Spleen (tissue), 11 donors: ENCODE data around the gene PGGT1B. TPM values are rescaled to one million over a fixed set of nuclear protein-coding genes. Genes with fewer than 3 reads are reported as not detected.
A peak's percentile ranks its signal among the peaks of the same experiment; 100 is the strongest.

Experiments used
- DNase-seq: peaks from one replicate; pipeline ENCODE4 v3.0.0-alpha.2; 2020
- H3K27ac ChIP-seq, 8 donors: fragments of 200-600 bp; sonication (generic) in 7 of 8; 1 replicate in 4 of 8; 2 replicates in 4 of 8; pipeline versions ENCODE4 v1.5.0 to v1.8.0; 2016 to 2021; ENCODE audit warnings: inconsistent platforms in 4 of 8, mild to moderate bottlenecking in 4 of 8, moderate library complexity in 1 of 8
- H3K27me3 ChIP-seq, 7 donors: fragments of 200-600 bp; sonication (generic) in 6 of 7; replicated peaks in 1 of 7; 1 replicate in 4 of 7; 2 replicates in 3 of 7; pipeline versions ENCODE4 v1.5.0 to v1.8.0; 2016 to 2021; ENCODE audit warnings: inconsistent platforms in 3 of 7, mild to moderate bottlenecking in 1 of 7
- H3K36me3 ChIP-seq, 6 donors: fragments of 200-600 bp; sonication (generic) in 5 of 6; 1 replicate in 4 of 6; 2 replicates in 2 of 6; pipeline versions ENCODE4 v1.5.0 to v1.8.0; 2016 to 2021; ENCODE audit warnings: inconsistent platforms in 2 of 6
- H3K4me1 ChIP-seq, 6 donors: fragments of 200-600 bp; sonication (generic) in 5 of 6; 1 replicate in 3 of 6; 2 replicates in 3 of 6; pipeline versions ENCODE4 v1.5.0 to v1.8.0; 2016 to 2021; ENCODE audit warnings: inconsistent platforms in 3 of 6
- H3K4me3 ChIP-seq, 8 donors: fragments of 200-600 bp; sonication (generic) in 7 of 8; 1 replicate in 4 of 8; 2 replicates in 4 of 8; pipeline versions ENCODE4 v1.5.0 to v1.8.0; 2016 to 2021; ENCODE audit warnings: inconsistent platforms in 4 of 8, mild to moderate bottlenecking in 4 of 8, moderate library complexity in 2 of 8
- H3K9me3 ChIP-seq, 8 donors: fragments of 200-600 bp; sonication (generic) in 7 of 8; 1 replicate in 4 of 8; 2 replicates in 4 of 8; pipeline versions ENCODE4 v1.5.0 to v1.8.0; 2016 to 2021; ENCODE audit warnings: inconsistent platforms in 4 of 8
- POLR2A ChIP-seq, 3 donors: fragments of 450-650 bp; IDR thresholded peaks; one replicate each; pipeline ENCODE4 v1.5.1; 2017; ENCODE audit warnings: antibody characterized with exemption in 3 of 3, mild to moderate bottlenecking in 1 of 3
- POLR2AphosphoS5 ChIP-seq, 3 donors: sonication (generic); formaldehyde crosslinking; IDR thresholded peaks; one replicate each; pipeline ENCODE4 v1.5.1; 2017; ENCODE audit warnings: antibody characterized with exemption in 3 of 3
- WGBS, 5 donors: extraction: QIAGEN DNeasy Blood & Tissue Kit in 3 of 5; methylation state at CpG; one replicate each; pipeline versions ENCODE4 v1.1.5 to v1.1.7; 2013 to 2018; 5-methylcytosine and 5-hydroxymethylcytosine counted together
- intact Hi-C: fragments of 100-400 bp; cut with DNase I; formaldehyde crosslinking; loops from one replicate; pipeline ENCODE4 v1.15.0; 2023; ENCODE audit warnings: low total_unique reads
- polyA plus RNA-seq, 3 donors: library from polyadenylated mRNA; stranded (reverse); fragments of 200-250 nt; gene quantifications; one replicate each; pipeline ENCODE4 v1.2.1, GENCODE V29; 2013
- total RNA-seq, 7 donors: library from RNA; depleted of rRNA in 3 of 7; stranded (reverse); fragments of >200 nt in 3 of 7; fragmentation: NEBNext Ultra II Directional in 4 of 7; extraction: Animal tissue kit (Norgen Biotek cat#: 25700) in 4 of 7; gene quantifications; one replicate each; pipeline versions ENCODE4 v1.1.0 to v1.2.1, GENCODE V29; 2016 to 2021
- TF ChIP-seq, protein P1 (sequence below), 11 experiments: fragments of 200-600 bp in 7 of 11; fragments of 450-650 bp in 4 of 11; sonication (generic) in 4 of 11; IDR thresholded peaks in 8 of 11; conservative IDR thresholded peaks in 3 of 11; 1 replicate in 7 of 11; 2 replicates in 4 of 11; pipeline versions ENCODE4 v1.4.0 to v1.8.0; 2016 to 2021; ENCODE audit warnings: antibody characterized with exemption in 11 of 11, inconsistent platforms in 4 of 11, mild to moderate bottlenecking in 1 of 11
- donor health status: healthy with polysubstance abuse.
- donor health status: DM: no; HTN: no; CAD: no; lungs with moderate emphysema.
- donor health status: DM: no; HTN: no; CAD: no.
- donor health status: Bipolar disorder and iron deficiency.
- donor health status: healthy.
- donor health status: DM: no; HTN: no; CAD: no.
- donor health status: DM: yes; HTN: yes; CAD: no.

The PGGT1B gene
- total and polyA plus RNA-seq, 10 donors = 3.7 to 59.9 (median 26.8) TPM

- intact Hi-C loops = no loop called here
- H3K36me3 ChIP-seq = peaks cover 0 to 99% (median 42%) of the 10 kb centered on the region in 6 donors
- TF ChIP-seq POLR2AphosphoS5 (IDR thresholded peaks at IDR 0.05) (no peak), POLR2A (IDR thresholded peaks at IDR 0.05) (no peak)
- TF ChIP-seq, protein P1, sequence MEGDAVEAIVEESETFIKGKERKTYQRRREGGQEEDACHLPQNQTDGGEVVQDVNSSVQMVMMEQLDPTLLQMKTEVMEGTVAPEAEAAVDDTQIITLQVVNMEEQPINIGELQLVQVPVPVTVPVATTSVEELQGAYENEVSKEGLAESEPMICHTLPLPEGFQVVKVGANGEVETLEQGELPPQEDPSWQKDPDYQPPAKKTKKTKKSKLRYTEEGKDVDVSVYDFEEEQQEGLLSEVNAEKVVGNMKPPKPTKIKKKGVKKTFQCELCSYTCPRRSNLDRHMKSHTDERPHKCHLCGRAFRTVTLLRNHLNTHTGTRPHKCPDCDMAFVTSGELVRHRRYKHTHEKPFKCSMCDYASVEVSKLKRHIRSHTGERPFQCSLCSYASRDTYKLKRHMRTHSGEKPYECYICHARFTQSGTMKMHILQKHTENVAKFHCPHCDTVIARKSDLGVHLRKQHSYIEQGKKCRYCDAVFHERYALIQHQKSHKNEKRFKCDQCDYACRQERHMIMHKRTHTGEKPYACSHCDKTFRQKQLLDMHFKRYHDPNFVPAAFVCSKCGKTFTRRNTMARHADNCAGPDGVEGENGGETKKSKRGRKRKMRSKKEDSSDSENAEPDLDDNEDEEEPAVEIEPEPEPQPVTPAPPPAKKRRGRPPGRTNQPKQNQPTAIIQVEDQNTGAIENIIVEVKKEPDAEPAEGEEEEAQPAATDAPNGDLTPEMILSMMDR (IDR thresholded peaks at IDR 0.05 in 8 of 11, conservative IDR thresholded peaks at IDR 0.05 in 3 of 11) = no peak
These were observed 35.4 kb downstream of the PGGT1B start for GRCh38 chr5:115227281-115227680.

GRCh38 chr5:115214541-115214940, 48.1 kb downstream of the PGGT1B start:
- Histone ChIP-seq H3K27me3 (no peaks in the 10 kb centered on the region), H3K4me3 (no peak overlapping the region), H3K36me3 (peaks cover 0 to 66% (median 27%) of the 10 kb centered on the region in 6 donors), H3K4me1 (peaks cover 0 to 14% (median 7%) of the 10 kb centered on the region in 6 donors), H3K27ac (no peak overlapping the region), H3K9me3 (no peaks in the 10 kb centered on the region)
- WGBS, 5 donors = 81 to 96% (median 89%) methylated on average over 1 of the region's 1 CpG
- TF ChIP-seq POLR2A (IDR thresholded peaks at IDR 0.05) (no peak), POLR2AphosphoS5 (IDR thresholded peaks at IDR 0.05) (no peak)
- TF ChIP-seq, protein P1 (IDR thresholded peaks at IDR 0.05 in 8 of 11, conservative IDR thresholded peaks at IDR 0.05 in 3 of 11) = no peak
- no peak for DNase-seq
- intact Hi-C loops = no loop called here

More at GRCh38 chr5:115227281-115227680, 35.4 kb downstream of the PGGT1B start:
- Histone ChIP-seq H3K9me3 (no peaks in the 10 kb centered on the region), H3K27me3 (no peaks in the 10 kb centered on the region), H3K27ac (no peak overlapping the region), H3K4me3 (no peak overlapping the region), H3K4me1 (peaks cover 0 to 6% (median 0%) of the 10 kb centered on the region in 6 donors)
- no peak for DNase-seq
- 90 to 100% (median 100%) methylated on average over 1 of the region's 1 CpG for WGBS, 5 donors

DNA sequence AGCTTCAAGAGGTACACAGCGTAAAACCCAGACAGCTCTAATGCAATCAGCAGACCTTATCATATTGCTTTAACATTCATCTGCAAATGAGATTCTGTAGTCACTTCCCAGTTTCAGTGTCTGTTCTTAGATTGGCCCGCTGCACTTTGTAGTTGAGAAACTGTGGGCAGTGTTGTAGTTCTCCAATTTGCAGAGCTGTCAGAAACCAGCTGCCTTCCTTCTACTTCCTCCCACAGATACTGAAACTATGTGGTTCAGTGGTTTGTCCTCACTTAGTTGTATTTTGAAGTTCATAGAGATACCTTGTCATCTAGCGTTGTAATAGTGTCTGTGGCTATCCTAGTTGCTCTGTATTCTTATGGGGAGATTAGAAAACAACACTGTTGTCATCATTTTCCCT, 53.4 kb downstream of the PGGT1B start:
- H3K9me3 ChIP-seq = no peaks in the 10 kb centered on the region
- H3K4me1 ChIP-seq = peaks cover 4 to 30% (median 18%) of the 10 kb centered on the region in 6 donors
- peak overlapping the region in 4 of 8 donors; percentile 56 to 65 (median 60) for H3K27ac ChIP-seq
- H3K27me3 ChIP-seq = no peaks in the 10 kb centered on the region
- H3K36me3 ChIP-seq = peaks cover 0 to 31% (median 14%) of the 10 kb centered on the region in 6 donors
- TF ChIP-seq POLR2AphosphoS5 (IDR thresholded peaks at IDR 0.05) (peak in 1 of 3 donors; percentile 56), POLR2A (IDR thresholded peaks at IDR 0.05) (no peak)
- TF ChIP-seq, protein P1 (IDR thresholded peaks at IDR 0.05 in 8 of 11, conservative IDR thresholded peaks at IDR 0.05 in 3 of 11) = no peak
- no peak overlapping the region for H3K4me3 ChIP-seq
- no peak for DNase-seq
- intact Hi-C loops = no loop called here
- 16 to 38% (median 24%) methylated on average over 3 of the region's 3 CpGs for WGBS, 5 donors

DNA sequence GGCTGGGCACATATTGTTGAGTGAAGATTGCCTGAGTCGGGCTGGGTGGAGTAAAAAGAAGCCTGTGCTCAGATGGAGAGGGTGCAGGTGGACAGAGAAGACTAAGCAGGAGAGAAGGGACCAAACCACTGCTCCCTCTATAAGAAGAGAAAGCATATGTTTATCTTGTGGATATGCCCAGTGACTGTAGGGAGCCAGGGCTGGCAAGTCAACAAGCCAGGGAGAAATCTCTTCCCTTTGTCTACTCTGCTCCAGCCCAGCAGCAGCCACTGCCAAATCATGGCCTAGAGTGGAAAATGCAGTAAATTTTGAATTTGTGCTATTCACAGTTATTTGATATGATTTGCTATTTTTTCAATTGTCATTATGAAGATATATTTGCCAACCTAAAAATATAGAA, 59.7 kb downstream of the PGGT1B start:
- Histone ChIP-seq H3K9me3 (peaks cover 0 to 4% (median 0%) of the 10 kb centered on the region in 8 donors), H3K4me3 (no peak overlapping the region), H3K36me3 (peaks cover 0 to 7% (median 0%) of the 10 kb centered on the region in 6 donors), H3K4me1 (peaks cover 0 to under 1% (median 0%) of the 10 kb centered on the region in 6 donors), H3K27me3 (no peaks in the 10 kb centered on the region), H3K27ac (no peak overlapping the region)
- intact Hi-C loops = no loop called here
- no peak for DNase-seq
- TF ChIP-seq POLR2A (IDR thresholded peaks at IDR 0.05) (no peak), POLR2AphosphoS5 (IDR thresholded peaks at IDR 0.05) (no peak)
- TF ChIP-seq, protein P1 (IDR thresholded peaks at IDR 0.05 in 8 of 11, conservative IDR thresholded peaks at IDR 0.05 in 3 of 11) = no peak
- WGBS, 5 donors = 89 to 97% (median 95%) methylated on average over 1 of the region's 1 CpG
